Large intestine (tissue), 3 donors: ENCODE measurements around the gene DYNC1LI2. TPM values are rescaled to one million over a fixed set of nuclear protein-coding genes. Genes with fewer than 3 reads are reported as not detected.
A peak's percentile ranks its signal among the peaks of the same experiment; 100 is the strongest.

Experiments
- DNase-seq, 2 donors: peaks; one replicate each; pipeline versions ENCODE4 v3.0.0 to v3.0.0-alpha.2; 2013
- H3K27ac ChIP-seq: one replicate; pipeline ENCODE4 v1.5.1; 2013; ENCODE audit warnings: low read length
- H3K27me3 ChIP-seq: 2 replicates; pipeline ENCODE4 v1.6.1; 2013; ENCODE audit warnings: low read length; ENCODE audit not compliant: control insufficient read depth, insufficient read depth
- H3K36me3 ChIP-seq: 2 replicates; pipeline ENCODE4 v1.6.1; 2013; ENCODE audit warnings: low read length; ENCODE audit not compliant: control insufficient read depth, insufficient read depth
- H3K4me1 ChIP-seq: one replicate; pipeline ENCODE4 v1.6.1; 2013; ENCODE audit warnings: low read length; ENCODE audit not compliant: control insufficient read depth, insufficient read depth
- H3K4me3 ChIP-seq: one replicate; pipeline ENCODE4 v1.5.1; 2013; ENCODE audit warnings: low read length
- H3K9me3 ChIP-seq: one replicate; pipeline ENCODE4 v1.6.1; 2013; ENCODE audit warnings: mild to moderate bottlenecking, low read depth, low read length, moderate library complexity; ENCODE audit not compliant: control insufficient read depth
- WGBS: methylation state at CpG from one replicate; pipeline ENCODE4 v1.1.5; 2013; ENCODE audit warnings: low lambda C conversion rate; ENCODE audit not compliant: insufficient coverage; 5-methylcytosine and 5-hydroxymethylcytosine counted together
- polyA plus RNA-seq: library from polyadenylated mRNA; unstranded; fragments of 120-200 nt; gene quantifications from one replicate; pipeline ENCODE4 v1.2.1, GENCODE V29; 2013

DYNC1LI2 gene
- polyA plus RNA-seq, 1 donor = 107 TPM

GRCh38 chr16:66701516-66701915, 49.9 kb downstream of the DYNC1LI2 start:
- H3K4me1 ChIP-seq = no peaks in the 10 kb centered on the region
- no peaks in the 10 kb centered on the region for H3K36me3 ChIP-seq
- H3K27me3 ChIP-seq = no peaks in the 10 kb centered on the region
- H3K9me3 ChIP-seq = no peaks in the 10 kb centered on the region
- H3K27ac ChIP-seq = no peak overlapping the region
- WGBS = 100% methylated on average over 1 of the region's 2 CpGs
- no peak for DNase-seq
- no peak overlapping the region for H3K4me3 ChIP-seq

GRCh38 chr16:66701026-66701425, 50.4 kb downstream of the DYNC1LI2 start:
- no peaks in the 10 kb centered on the region for H3K36me3 ChIP-seq
- no CpG with 5 or more reads among the region's 2 CpGs for WGBS
- H3K27me3 ChIP-seq = no peaks in the 10 kb centered on the region
- no peak overlapping the region for H3K27ac ChIP-seq
- no peaks in the 10 kb centered on the region for H3K4me1 ChIP-seq
- no peak for DNase-seq
- H3K9me3 ChIP-seq = no peaks in the 10 kb centered on the region
- no peak overlapping the region for H3K4me3 ChIP-seq

GRCh38 chr16:66699898-66700297, 51.5 kb downstream of the DYNC1LI2 start:
- DNase-seq = no peak
- no peaks in the 10 kb centered on the region for H3K27me3 ChIP-seq
- no peak overlapping the region for H3K4me3 ChIP-seq
- no peaks in the 10 kb centered on the region for H3K36me3 ChIP-seq
- no peaks in the 10 kb centered on the region for H3K9me3 ChIP-seq
- no peak overlapping the region for H3K27ac ChIP-seq
- H3K4me1 ChIP-seq = peaks cover 5% of the 10 kb centered on the region
- WGBS = no CpG with 5 or more reads among the region's 1 CpG

DNA sequence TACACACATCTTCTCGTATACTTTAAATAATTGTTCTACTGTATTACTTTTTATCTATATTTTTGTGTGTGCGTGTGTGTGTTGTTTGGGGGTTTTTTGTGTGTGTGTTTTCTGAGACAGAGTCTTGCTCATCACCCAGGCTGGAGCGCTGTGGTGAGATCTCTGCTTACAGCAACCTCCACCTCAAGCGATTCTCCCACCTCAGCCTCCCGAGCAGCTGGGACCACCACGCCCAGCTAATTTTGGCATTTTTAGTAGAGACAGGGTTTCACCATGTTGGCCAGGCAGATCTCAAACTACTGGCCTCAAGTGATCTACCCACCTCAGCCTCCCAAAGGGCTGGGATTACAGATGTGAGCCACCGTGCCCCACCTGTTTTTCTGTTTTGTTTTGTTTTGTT, 53.4 kb downstream of the DYNC1LI2 start:
- no peaks in the 10 kb centered on the region for H3K36me3 ChIP-seq
- no peak overlapping the region for H3K4me3 ChIP-seq
- H3K27ac ChIP-seq = no peak overlapping the region
- DNase-seq = no peak
- H3K4me1 ChIP-seq = peaks cover 7% of the 10 kb centered on the region
- no peaks in the 10 kb centered on the region for H3K9me3 ChIP-seq
- no peaks in the 10 kb centered on the region for H3K27me3 ChIP-seq
- WGBS = no CpG with 5 or more reads among the region's 7 CpGs

DNA sequence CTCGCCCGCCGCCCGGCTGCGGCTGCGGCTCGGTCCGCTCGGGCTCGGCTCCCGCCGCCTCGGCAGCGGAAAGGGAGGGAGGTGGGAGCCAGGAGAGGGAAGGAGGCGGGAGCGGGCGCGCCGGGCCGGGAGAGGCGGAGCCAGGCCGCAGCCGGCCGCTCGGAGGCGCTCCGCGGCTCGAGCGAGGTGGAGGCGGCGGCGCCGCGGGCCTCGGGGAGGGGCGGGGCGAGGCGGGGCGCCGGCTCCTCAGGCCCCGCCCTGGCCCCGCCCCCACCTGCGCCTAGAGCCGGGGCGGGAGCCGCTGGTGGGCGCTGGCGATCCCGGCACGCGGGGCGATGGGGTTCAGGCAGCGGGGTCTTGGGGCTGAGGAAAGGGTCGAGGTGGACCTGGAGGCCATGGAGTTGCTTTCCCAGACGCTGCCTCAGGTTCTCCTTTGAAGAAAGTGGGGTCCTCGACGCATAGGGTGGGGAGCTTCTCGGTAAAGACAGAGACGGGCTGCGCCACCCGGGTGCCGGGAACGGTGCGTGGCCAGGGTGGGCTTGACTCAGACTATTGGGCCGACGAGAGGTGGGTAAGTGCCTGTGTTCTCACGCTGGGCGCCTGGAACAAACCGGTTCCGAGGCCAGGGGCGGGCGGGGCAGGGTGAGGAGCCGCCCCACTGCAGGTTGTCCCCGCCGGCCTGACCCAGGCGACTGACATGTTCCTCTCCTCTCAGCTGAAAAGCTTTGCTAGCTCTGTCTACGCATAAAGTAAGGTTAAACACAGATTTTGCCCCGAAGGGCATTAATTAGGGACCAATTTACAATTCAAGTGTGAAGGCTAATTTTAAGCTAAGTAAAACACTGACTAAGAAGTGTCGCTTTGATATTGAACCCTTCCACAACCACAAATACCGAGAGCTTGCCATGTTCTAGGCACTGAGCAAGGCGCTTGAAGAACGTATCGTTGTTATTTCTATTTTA, 54.5 kb downstream of the DYNC1LI2 start, which contains the start of gene CMTM4:
CMTM4 (minus strand) TSS at position 75 of the 962 bp plus-strand sequence. CDS start 218 bp downstream, outside the sequence.
- Histone ChIP-seq H3K4me1 (peaks cover 7% of the 10 kb centered on the region), H3K27me3 (no peaks in the 10 kb centered on the region), H3K4me3 (peak within 1 kb of the TSS; percentile 86), H3K9me3 (no peaks in the 10 kb centered on the region), H3K36me3 (no peaks in the 10 kb centered on the region), H3K27ac (peak within 1 kb of the TSS; percentile 75)
- WGBS = no CpG with 5 or more reads among the region's 84 CpGs
- peak; percentile 89 to 93 for DNase-seq

DNA sequence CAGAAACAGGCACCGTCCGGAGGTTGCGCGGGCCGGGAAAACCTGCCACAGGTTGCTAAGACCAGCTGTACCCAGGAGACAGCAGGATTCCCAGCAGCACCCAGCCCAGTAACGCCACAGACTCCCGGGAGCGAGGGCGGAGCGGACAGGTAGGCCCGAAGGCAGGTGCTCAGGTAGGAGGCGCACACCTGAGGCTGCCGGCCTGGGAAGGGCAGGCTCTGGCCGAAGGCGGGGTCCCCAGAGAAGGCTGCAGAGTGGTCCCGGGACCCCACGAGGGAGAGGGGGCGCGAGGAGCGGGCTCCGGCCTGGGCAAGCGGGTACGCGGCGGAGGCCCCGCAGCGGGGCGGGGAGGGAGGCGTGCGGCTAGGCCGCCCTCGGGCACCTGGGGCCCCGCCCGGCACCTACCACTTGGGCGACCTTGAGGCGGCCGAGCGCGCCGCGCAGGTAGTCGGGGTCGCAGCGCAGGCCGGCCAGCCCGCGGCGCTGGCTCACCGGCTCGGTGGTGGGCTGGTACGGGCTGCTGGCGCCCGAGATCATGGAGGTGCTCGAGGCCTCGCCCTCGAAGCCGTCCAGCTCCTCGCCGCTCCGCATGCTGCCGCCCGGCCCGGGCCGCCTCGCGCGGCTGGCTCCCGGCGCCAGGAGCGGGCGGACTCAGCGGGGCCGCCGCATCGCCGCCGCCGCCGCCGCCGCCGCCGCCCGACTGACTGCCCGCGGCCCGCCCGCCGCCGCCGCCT, 55.3 kb downstream of the DYNC1LI2 start:
- H3K36me3 ChIP-seq = no peaks in the 10 kb centered on the region
- peak overlapping the region; percentile 75 for H3K27ac ChIP-seq
- WGBS = no CpG with 5 or more reads among the region's 91 CpGs
- peak; percentile 35 to 87 for DNase-seq
- H3K4me3 ChIP-seq = peak overlapping the region; percentile 60
- H3K4me1 ChIP-seq = peaks cover 7% of the 10 kb centered on the region
- H3K27me3 ChIP-seq = no peaks in the 10 kb centered on the region
- no peaks in the 10 kb centered on the region for H3K9me3 ChIP-seq

- no CpG with 5 or more reads among the region's 8 CpGs for WGBS
- H3K27ac ChIP-seq = peak overlapping the region; percentile 75
These were observed 55.9 kb downstream of the DYNC1LI2 start for GRCh38 chr16:66695471-66695934.

GRCh38 chr16:66693149-66693548, 58.3 kb downstream of the DYNC1LI2 start:
- no peaks in the 10 kb centered on the region for H3K27me3 ChIP-seq
- 100% methylated on average over 2 of the region's 4 CpGs for WGBS
- H3K27ac ChIP-seq = no peak overlapping the region
- no peaks in the 10 kb centered on the region for H3K36me3 ChIP-seq
- H3K4me1 ChIP-seq = peaks cover 7% of the 10 kb centered on the region
- DNase-seq = no peak
- H3K9me3 ChIP-seq = no peaks in the 10 kb centered on the region
- no peak overlapping the region for H3K4me3 ChIP-seq

More at GRCh38 chr16:66695471-66695934, 55.9 kb downstream of the DYNC1LI2 start:
- Histone ChIP-seq H3K36me3 (no peaks in the 10 kb centered on the region), H3K4me1 (peaks cover 7% of the 10 kb centered on the region), H3K27me3 (no peaks in the 10 kb centered on the region), H3K9me3 (no peaks in the 10 kb centered on the region), H3K4me3 (peak overlapping the region; percentile 60)
- peak in 1 of 2 donors; percentile 22 for DNase-seq

- WGBS = 67% methylated on average over 1 of the region's 6 CpGs
- no peaks in the 10 kb centered on the region for H3K27me3 ChIP-seq
- no peak for DNase-seq
- no peak overlapping the region for H3K4me3 ChIP-seq
- no peaks in the 10 kb centered on the region for H3K36me3 ChIP-seq
- peaks cover 7% of the 10 kb centered on the region for H3K4me1 ChIP-seq
- no peak overlapping the region for H3K27ac ChIP-seq
- no peaks in the 10 kb centered on the region for H3K9me3 ChIP-seq
These were observed 59.1 kb downstream of the DYNC1LI2 start for GRCh38 chr16:66692341-66692740.

- peaks cover 7% of the 10 kb centered on the region for H3K4me1 ChIP-seq
- H3K36me3 ChIP-seq = no peaks in the 10 kb centered on the region
- no CpG with 5 or more reads among the region's 6 CpGs for WGBS
- H3K27ac ChIP-seq = no peak overlapping the region
- no peaks in the 10 kb centered on the region for H3K27me3 ChIP-seq
- no peak overlapping the region for H3K4me3 ChIP-seq
- H3K9me3 ChIP-seq = no peaks in the 10 kb centered on the region
- DNase-seq = no peak
These were observed 60.2 kb downstream of the DYNC1LI2 start for GRCh38 chr16:66691234-66691633.
